Coronary artery (tissue), 2 donors: ENCODE data around the gene RENBP.

ENCODE experiments used
- DNase-seq: peaks from one replicate; pipeline ENCODE4 v3.0.0-alpha.2; 2017; ENCODE audit warnings: low spot score
- H3K27ac ChIP-seq, 2 donors: fragments of 200-600 bp; sonication (generic); one replicate each; pipeline ENCODE4 v1.5.1; 2016 to 2019
- H3K4me3 ChIP-seq: fragments of 200-600 bp; sonication (generic); 2 replicates; pipeline ENCODE4 v1.5.1; 2016; ENCODE audit warnings: mild to moderate bottlenecking, moderate library complexity
- CTCF ChIP-seq: fragments of 200-600 bp; sonication (generic); IDR thresholded peaks from one replicate; pipeline ENCODE4 v1.5.1; 2019; ENCODE audit warnings: antibody characterized with exemption

RENBP gene

GRCh38 chrX:153958605-153959004 lies 14.2 kb upstream of the RENBP start:
- Histone ChIP-seq H3K27ac (no peak overlapping the region), H3K4me3 (no peak overlapping the region)
- TF ChIP-seq CTCF, result no peak
- DNase-seq, result no peak

DNA sequence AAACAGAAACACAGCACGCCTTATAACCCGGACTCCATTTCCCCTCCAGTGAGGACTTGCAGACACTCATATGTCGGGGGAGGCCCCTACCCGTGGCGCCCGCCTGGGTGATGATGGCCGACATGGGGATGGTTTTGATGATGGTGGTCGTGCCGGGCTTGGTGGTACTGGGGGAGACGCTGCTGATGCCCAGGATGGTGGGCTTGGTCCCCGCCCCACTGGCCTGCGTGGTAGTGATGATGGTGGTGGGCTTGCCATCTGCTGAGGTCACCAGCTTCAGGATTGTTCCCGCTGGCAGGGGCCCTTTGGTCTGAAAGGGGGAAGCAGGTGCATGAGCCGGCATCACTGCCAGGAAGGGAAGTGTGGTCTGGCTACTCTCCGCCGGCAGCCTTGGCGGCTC lies 12.8 kb upstream of the RENBP start:
- Histone ChIP-seq H3K4me3 (no peak overlapping the region), H3K27ac (no peak overlapping the region)
- DNase-seq, result no peak
- no peak for TF ChIP-seq CTCF

DNA sequence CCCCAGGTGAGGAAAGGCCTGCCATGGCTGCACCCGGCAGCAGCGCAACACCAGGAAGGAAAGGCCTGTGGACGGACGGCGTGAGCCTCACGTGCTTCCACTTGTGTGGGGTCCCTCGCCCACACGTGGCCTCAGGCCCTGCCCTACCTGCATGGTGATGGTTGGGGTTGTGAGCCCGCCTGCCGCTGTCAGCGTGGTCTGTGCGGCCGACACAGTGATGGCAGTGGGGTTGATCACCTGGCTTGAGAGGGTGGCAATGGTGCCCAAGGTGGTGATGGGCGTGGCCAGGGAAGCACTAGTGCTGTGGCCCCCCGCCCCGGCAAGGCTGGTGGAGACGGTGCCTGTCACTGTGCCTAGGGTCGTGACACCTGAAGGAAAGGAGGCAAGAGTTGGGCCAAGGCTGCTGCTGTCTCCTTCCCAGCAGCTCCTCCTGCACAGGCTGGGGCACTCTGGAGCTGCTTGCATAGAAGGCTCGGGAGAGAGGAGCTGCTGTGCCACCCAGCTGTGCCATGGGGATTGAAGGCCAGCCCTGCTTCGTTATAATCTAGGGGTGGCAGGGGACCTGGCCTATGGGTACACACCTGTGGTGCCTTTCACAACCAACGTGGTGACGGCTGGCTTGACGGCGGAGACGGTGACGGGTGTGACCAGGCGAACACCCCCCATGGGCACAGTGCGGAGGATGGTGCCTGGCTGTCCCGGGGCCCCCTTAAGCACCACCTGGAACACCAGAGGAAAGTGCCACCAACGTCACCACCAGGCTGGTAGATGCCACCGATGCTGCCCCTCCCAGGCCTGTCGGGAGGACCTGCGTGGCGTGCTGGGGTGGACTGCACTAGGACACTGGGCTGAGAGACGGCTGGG lies 11.8 kb upstream of the RENBP start:
- DNase-seq, result no peak
- no peak for TF ChIP-seq CTCF
- no peak overlapping the region for H3K27ac ChIP-seq

GRCh38 chrX:153955228-153955732 lies 10.8 kb upstream of the RENBP start:
- no peak for TF ChIP-seq CTCF
- no peak overlapping the region for H3K4me3 ChIP-seq
- no peak for DNase-seq
- H3K27ac ChIP-seq, result no peak overlapping the region

More for the DNA sequence above, 11.8 kb upstream of the RENBP start:
- no peak overlapping the region for H3K4me3 ChIP-seq

DNA sequence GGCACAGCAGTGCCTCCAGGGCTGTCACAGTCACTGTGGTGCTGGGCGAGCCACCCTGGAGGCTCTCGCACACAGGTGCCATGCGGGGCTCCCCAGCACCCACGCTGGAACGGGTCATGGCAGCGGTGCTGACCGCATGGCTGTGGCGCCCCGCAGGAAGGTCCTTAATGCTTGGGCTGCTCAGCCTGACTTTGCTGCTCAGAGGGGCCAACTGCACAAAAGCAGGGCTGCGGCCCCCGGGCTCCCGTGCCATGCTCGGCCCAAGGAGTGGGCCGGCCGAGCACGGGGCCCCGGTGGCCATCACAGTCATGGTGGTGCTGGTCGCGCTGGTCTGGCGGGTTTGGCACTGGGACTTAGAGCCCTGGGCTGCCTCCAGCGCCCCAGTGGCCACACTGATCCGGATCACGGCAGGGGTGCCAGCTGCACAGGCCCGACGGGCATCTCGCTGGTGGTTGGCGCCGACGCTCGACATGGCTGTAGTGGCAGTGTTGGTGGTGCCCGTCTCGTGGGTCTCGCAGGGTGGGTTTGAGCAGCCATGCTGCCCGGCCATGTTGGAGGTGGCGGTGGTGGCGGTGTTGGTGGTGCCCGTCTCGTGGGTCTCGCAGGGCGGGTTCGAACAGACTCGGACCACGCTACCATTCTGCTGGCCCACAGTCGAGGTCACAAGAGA lies 10.2 kb upstream of the RENBP start:
- no peak for TF ChIP-seq CTCF
- DNase-seq, result no peak
- Histone ChIP-seq H3K4me3 (no peak overlapping the region), H3K27ac (peak overlapping the region; percentile 70 to 84)

DNA sequence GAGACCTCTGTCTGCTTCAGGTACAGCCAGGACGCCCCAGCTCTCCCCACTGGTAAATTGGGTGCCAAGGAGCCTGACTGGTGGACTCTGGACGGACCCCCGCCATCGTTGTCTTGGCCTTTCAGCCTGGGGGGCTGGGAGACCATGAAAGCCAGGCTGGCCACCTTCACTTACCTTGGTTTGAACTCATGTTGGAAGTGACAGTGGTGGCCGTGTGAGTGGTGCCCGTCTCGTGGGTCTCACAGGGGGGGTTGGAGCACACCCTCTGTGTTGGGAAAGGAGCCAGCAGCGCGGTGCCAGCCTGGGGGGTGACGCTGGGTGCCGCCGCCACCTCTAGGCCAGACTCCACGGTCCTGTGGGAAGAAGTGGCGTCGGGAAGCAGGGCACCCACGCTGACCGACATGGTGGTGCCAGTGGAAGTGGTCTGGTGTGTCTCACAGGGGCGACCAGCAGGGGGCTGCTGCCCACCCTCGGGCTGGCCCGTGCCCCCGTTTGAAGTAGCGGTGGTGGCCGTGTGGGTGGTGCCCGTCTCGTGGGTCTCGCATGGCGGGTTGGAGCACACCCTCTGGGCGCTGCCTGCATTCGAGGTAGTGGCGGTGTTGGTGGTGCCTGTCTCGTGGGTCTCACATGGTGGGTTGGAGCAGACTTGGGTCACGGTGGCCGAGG lies 9.6 kb upstream of the RENBP start:
- H3K4me3 ChIP-seq, result peak overlapping the region; percentile 32
- H3K27ac ChIP-seq, result peak overlapping the region; percentile 70 to 84
- no peak for DNase-seq
- no peak for TF ChIP-seq CTCF
